ENCODE data around the gene NECAB2. TPM values are rescaled to one million over a fixed set of nuclear protein-coding genes. Genes with fewer than 3 reads are reported as not detected.

NECAB2 gene
- total and polyA plus RNA-seq, 7 donors, result 0.34 to 3.1 (median 1.8) TPM; not detected in 4

DNA sequence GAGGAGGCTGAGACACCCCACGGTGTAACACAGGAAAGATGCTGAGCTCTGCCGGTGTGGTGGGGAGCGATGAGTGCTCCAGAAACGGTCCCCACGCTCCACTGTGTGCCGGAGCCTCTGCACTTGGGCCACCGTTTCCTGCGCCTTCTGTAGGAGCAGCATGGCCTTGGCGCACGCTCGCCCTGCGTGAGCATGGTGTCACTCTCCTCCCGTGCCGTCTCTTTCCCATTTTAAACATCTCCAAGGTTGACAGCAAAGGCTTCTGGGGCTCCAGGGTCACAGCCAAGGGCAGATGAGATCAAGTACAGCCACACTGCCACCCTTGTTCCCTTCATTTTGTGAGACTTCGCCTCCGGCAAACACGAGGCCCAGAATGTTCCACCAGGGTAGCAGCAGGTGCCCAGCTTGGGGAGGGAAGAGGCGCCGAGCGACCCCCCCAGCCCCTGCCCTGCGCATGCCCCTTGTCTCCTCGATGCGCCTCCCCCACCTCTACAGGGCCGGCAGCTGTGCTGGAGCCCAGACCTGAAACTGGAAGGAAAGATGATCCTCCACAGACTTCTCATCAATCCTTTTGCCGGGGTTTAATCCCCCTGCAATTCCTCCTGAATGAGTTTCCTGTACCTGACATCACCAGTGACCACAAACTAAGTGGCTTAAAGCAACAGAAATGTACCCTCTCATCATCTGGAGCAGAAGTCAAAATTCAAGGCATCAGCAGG, 34.9 kb upstream of the NECAB2 start:
- H3K4me3 ChIP-seq, result no peak overlapping the region
- H3K36me3 ChIP-seq, result peaks cover 0 to 7% (median 0%) of the 10 kb centered on the region in 4 donors
- no peaks in the 10 kb centered on the region for H3K27me3 ChIP-seq
- no peaks in the 10 kb centered on the region for H3K9me3 ChIP-seq
- no peak overlapping the region for H3K27ac ChIP-seq
- H3K4me1 ChIP-seq, result no peaks in the 10 kb centered on the region
- no peak for DNase-seq
- intact Hi-C loops (cut with DNase I), result no loop called here
- 89 to 90% methylated on average over 25 of the region's 25 CpGs for WGBS, 2 donors
- TF ChIP-seq POLR2AphosphoS5 (IDR thresholded peaks at IDR 0.05) (no peak), POLR2A (IDR thresholded peaks at IDR 0.05) (no peak)
- TF ChIP-seq, protein P1, sequence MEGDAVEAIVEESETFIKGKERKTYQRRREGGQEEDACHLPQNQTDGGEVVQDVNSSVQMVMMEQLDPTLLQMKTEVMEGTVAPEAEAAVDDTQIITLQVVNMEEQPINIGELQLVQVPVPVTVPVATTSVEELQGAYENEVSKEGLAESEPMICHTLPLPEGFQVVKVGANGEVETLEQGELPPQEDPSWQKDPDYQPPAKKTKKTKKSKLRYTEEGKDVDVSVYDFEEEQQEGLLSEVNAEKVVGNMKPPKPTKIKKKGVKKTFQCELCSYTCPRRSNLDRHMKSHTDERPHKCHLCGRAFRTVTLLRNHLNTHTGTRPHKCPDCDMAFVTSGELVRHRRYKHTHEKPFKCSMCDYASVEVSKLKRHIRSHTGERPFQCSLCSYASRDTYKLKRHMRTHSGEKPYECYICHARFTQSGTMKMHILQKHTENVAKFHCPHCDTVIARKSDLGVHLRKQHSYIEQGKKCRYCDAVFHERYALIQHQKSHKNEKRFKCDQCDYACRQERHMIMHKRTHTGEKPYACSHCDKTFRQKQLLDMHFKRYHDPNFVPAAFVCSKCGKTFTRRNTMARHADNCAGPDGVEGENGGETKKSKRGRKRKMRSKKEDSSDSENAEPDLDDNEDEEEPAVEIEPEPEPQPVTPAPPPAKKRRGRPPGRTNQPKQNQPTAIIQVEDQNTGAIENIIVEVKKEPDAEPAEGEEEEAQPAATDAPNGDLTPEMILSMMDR (IDR thresholded peaks at IDR 0.05), result no peak

DNA sequence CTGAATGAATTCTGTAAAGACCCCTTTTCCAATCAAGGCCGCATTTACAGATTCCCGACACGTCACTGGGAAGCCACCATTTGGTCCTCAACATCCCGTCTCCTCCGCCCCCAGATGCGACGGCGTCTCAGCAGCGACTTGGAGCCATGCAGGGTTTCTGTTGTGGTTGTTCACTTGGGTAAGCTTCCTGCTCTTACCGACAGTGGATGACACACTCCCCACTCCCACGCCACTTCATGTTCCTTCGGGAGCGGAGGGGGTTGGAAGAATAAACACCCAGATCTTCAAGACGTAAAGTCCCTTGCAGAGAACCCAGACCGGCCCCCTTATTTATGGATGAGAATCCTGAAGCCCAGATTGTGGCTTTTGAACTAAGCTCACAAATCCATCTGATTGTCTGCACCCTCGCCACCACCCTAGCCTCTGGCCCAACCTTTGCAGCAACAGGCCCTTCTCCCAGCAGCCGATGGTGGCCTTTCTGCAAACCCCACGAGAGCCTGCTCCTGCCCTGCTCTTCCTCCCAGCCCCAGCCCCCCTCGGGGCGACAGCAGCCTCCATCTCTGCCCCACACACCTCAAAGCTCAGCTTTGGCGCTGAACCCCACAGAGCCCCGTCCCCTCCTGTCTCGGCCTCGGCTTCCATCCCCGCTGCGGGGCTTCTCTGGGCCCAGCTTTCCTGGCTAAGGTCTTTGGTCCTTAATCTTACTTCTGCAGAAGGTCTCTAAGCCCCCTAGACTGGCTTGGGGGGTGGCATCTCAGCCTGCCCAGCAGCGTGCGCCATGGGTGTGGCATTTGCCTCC, 34.0 kb upstream of the NECAB2 start:
- H3K36me3 ChIP-seq, result peaks cover 0 to 7% (median 0%) of the 10 kb centered on the region in 4 donors
- no peaks in the 10 kb centered on the region for H3K4me1 ChIP-seq
- peak in 1 of 4 donors; percentile 6 for TF ChIP-seq POLR2AphosphoS5 (IDR thresholded peaks at IDR 0.05)
- no peak for TF ChIP-seq POLR2A (IDR thresholded peaks at IDR 0.05)
- no peak for DNase-seq
- no peak overlapping the region for H3K4me3 ChIP-seq
- intact Hi-C loops (cut with DNase I), result no loop called here
- H3K27ac ChIP-seq, result no peak overlapping the region
- no peaks in the 10 kb centered on the region for H3K9me3 ChIP-seq
- no peaks in the 10 kb centered on the region for H3K27me3 ChIP-seq
- WGBS, 2 donors, result 86 to 89% methylated on average over 28 of the region's 28 CpGs

DNA sequence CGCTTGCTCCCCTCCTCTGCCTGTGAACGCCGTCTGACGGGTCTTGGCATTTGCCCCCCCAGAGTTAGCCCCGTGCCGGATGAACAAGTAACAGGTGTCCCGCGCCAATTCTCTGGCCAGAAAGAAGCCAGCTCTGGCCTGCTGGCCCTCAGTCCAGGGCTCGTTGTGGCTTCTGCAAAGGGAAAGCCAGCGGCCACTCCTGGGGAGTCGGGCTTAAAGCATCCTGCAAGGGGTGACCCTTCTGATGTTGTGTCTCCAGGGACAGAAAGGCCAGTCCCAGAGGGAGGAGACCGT, 33.4 kb upstream of the NECAB2 start:
- no peaks in the 10 kb centered on the region for H3K9me3 ChIP-seq
- intact Hi-C loops (cut with DNase I), result no loop called here
- H3K27ac ChIP-seq, result no peak overlapping the region
- no peak for DNase-seq
- H3K4me3 ChIP-seq, result no peak overlapping the region
- H3K36me3 ChIP-seq, result peaks cover 0 to 7% (median 0%) of the 10 kb centered on the region in 4 donors
- WGBS, 2 donors, result 69 to 75% methylated on average over 12 of the region's 12 CpGs
- no peaks in the 10 kb centered on the region for H3K4me1 ChIP-seq
- H3K27me3 ChIP-seq, result no peaks in the 10 kb centered on the region
- TF ChIP-seq, protein P1 (IDR thresholded peaks at IDR 0.05), result no peak
- TF ChIP-seq POLR2AphosphoS5 (IDR thresholded peaks at IDR 0.05) (peak in 1 of 4 donors; percentile 1), EP300 (IDR thresholded peaks at IDR 0.05) (no peak), POLR2A (IDR thresholded peaks at IDR 0.05) (no peak)

DNA sequence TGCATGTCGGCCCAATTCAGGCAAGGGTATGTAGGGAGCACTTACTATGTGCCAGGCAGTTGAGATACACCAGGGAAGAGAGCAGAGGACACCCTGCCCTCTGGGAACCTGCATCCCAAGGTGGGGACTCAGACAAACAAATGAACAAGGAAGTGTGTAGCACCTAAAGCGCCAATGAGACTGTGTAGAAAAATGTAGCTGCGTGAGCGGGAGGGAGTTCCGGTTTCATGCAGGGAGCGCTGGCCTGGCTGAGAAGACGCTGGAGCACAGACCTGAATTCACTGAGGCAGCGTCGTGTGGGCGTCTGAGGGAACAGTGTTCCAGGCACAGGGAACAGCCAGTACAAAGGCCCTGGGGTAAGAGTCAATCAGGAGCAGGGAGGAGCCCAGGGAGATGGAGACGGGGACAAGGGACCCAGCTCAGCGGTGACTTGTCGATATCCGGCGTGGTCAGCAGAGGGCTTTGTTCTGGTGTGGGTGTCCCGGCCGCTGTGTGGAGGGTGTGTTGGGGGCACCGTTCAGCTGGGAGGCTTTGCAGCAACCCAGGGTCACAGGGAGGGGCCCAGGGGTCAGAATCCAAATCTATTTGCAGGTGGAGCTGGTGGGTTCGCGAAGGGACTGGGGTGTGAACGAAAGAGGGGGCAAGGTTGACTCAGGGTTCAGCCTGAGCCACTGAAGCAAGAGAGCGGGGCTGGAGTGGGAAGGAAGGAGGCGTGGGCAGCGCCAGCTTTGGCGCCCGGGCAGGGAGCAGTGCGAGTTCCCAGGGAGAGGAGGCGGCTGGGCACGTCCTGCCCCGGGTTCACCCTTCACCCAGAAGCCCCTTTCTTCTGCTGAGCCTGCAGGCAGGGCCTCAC, 32.8 kb upstream of the NECAB2 start:
- Histone ChIP-seq H3K27ac (no peak overlapping the region), H3K9me3 (no peaks in the 10 kb centered on the region), H3K4me1 (no peaks in the 10 kb centered on the region), H3K36me3 (peaks cover 0 to 7% (median 0%) of the 10 kb centered on the region in 4 donors), H3K4me3 (no peak overlapping the region), H3K27me3 (no peaks in the 10 kb centered on the region)
- 68 to 89% methylated on average over 30 of the region's 30 CpGs for WGBS, 2 donors
- DNase-seq, result no peak
- no peak for TF ChIP-seq EP300 (IDR thresholded peaks at IDR 0.05)
- TF ChIP-seq POLR2AphosphoS5 (IDR thresholded peaks at IDR 0.05), result no peak
- TF ChIP-seq, protein P1 (IDR thresholded peaks at IDR 0.05), result no peak
- TF ChIP-seq POLR2A (IDR thresholded peaks at IDR 0.05), result no peak
- intact Hi-C loops (cut with DNase I), result no loop called here

DNA sequence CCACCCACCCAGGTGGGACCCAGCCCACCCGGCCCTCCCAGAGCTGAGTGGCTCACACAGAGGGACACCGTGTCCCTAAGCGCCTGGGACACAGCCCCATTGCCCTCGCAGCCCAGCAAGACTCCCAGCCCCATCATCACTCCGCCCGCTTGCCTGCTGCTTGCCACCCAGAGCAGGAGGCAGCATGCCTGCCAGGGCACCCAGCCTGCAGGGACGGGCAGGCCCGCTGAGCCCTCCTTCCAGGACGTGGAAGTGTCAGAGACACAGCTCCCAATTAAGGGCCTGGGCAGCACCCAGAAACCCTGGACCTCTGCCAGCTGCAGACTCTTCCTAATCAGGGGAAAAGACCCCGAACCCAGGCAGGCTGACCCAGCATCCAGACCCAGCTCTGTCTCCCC, 32.2 kb upstream of the NECAB2 start:
- Histone ChIP-seq H3K36me3 (peaks cover 0 to 7% (median 0%) of the 10 kb centered on the region in 4 donors), H3K27me3 (no peaks in the 10 kb centered on the region), H3K4me1 (no peaks in the 10 kb centered on the region), H3K4me3 (no peak overlapping the region), H3K9me3 (no peaks in the 10 kb centered on the region), H3K27ac (no peak overlapping the region)
- intact Hi-C loops (cut with DNase I), result no loop called here
- DNase-seq, result no peak
- TF ChIP-seq POLR2AphosphoS5 (IDR thresholded peaks at IDR 0.05), result no peak
- no peak for TF ChIP-seq POLR2A (IDR thresholded peaks at IDR 0.05)
- TF ChIP-seq, protein P1 (IDR thresholded peaks at IDR 0.05), result no peak
- no peak for TF ChIP-seq EP300 (IDR thresholded peaks at IDR 0.05)
- 69 to 82% methylated on average over 10 of the region's 10 CpGs for WGBS, 2 donors
